Chondrocyte (in vitro differentiated cells): ENCODE measurements around the gene AREL1. TPM values are rescaled to one million over a fixed set of nuclear protein-coding genes. Genes with fewer than 3 reads are reported as not detected.

ENCODE experiments used
- DNase-seq: peaks from one replicate; pipeline ENCODE4 v3.0.0; 2021; ENCODE audit warnings: mixed read lengths, low spot score
- H3K27ac Mint-ChIP-seq: one replicate; pipeline ENCODE4 v1.8.0; 2021; ENCODE audit warnings: mild to moderate bottlenecking, moderate library complexity, mixed read lengths; ENCODE audit not compliant: unreplicated experiment
- H3K27me3 Mint-ChIP-seq: 2 replicates; pipeline ENCODE4 v1.8.0; 2021; ENCODE audit warnings: low read depth, mixed read lengths
- H3K36me3 Mint-ChIP-seq: 2 replicates; pipeline ENCODE4 v1.8.0; 2021; ENCODE audit warnings: low read depth, mixed read lengths
- H3K4me1 Mint-ChIP-seq: 2 replicates; pipeline ENCODE4 v1.8.0; 2021; ENCODE audit warnings: low read depth, mild to moderate bottlenecking, mixed read lengths
- H3K4me3 Mint-ChIP-seq: one replicate; pipeline ENCODE4 v1.8.0; 2021; ENCODE audit warnings: mild to moderate bottlenecking, moderate library complexity, mixed read lengths; ENCODE audit not compliant: unreplicated experiment
- H3K9me3 Mint-ChIP-seq: 2 replicates; pipeline ENCODE4 v1.8.0; 2021; ENCODE audit warnings: low read depth, mixed read lengths
- CTCF ChIP-seq: fragments of 200-600 bp; sonication (generic); IDR thresholded peaks from 2 replicates; pipeline ENCODE4 v1.5.0; 2021; ENCODE audit warnings: antibody characterized with exemption, mild to moderate bottlenecking, moderate library complexity
- total RNA-seq: library from RNA; stranded (reverse); gene quantifications from 3 replicates; pipeline ENCODE4 v1.2.1, GENCODE V29; 2021

The AREL1 gene
- total RNA-seq, 1 donor from 2014 or later: 34.7 TPM

GRCh38 chr14:74650927-74651686 lies 61.8 kb downstream of the AREL1 start:
- Mint-ChIP-seq H3K9me3 (no peaks in the 10 kb centered on the region), H3K27me3 (no peaks in the 10 kb centered on the region), H3K4me3 (no peak overlapping the region), H3K36me3 (peaks cover 2% of the 10 kb centered on the region), H3K27ac (no peak overlapping the region), H3K4me1 (peaks cover 68% of the 10 kb centered on the region)
- DNase-seq: no peak
- TF ChIP-seq CTCF: no peak

DNA sequence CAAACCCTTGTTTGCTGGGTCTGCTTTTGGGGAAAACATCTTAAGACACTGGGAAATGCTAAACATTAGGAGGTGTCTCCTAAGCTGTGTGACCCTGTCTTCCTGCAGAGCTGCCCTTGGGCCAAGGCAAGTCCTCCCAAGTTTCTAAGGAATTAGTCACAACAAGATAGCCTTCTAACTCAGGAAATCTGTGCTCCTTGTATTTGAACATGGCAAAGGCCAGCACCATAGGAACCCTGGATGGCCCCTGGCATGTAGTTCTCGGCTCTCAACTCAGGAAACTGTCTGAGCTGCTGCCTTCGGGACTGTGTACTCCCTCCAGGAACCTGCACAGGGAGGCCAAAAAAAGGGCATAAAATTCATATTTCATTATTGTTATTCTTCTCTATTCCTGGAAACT lies 63.2 kb downstream of the AREL1 start:
- H3K4me1 Mint-ChIP-seq: peaks cover 62% of the 10 kb centered on the region
- no peak for TF ChIP-seq CTCF
- DNase-seq: no peak
- H3K4me3 Mint-ChIP-seq: no peak overlapping the region
- H3K27ac Mint-ChIP-seq: peak overlapping the region; percentile 27
- no peaks in the 10 kb centered on the region for H3K36me3 Mint-ChIP-seq
- H3K27me3 Mint-ChIP-seq: no peaks in the 10 kb centered on the region
- H3K9me3 Mint-ChIP-seq: no peaks in the 10 kb centered on the region

- TF ChIP-seq CTCF: no peak
- no peak for DNase-seq
- H3K4me1 Mint-ChIP-seq: peaks cover 62% of the 10 kb centered on the region
- H3K27me3 Mint-ChIP-seq: no peaks in the 10 kb centered on the region
- H3K4me3 Mint-ChIP-seq: no peak overlapping the region
- no peaks in the 10 kb centered on the region for H3K36me3 Mint-ChIP-seq
- H3K27ac Mint-ChIP-seq: peak overlapping the region; percentile 27
- no peaks in the 10 kb centered on the region for H3K9me3 Mint-ChIP-seq
These were observed 63.7 kb downstream of the AREL1 start for GRCh38 chr14:74649167-74649566.

DNA sequence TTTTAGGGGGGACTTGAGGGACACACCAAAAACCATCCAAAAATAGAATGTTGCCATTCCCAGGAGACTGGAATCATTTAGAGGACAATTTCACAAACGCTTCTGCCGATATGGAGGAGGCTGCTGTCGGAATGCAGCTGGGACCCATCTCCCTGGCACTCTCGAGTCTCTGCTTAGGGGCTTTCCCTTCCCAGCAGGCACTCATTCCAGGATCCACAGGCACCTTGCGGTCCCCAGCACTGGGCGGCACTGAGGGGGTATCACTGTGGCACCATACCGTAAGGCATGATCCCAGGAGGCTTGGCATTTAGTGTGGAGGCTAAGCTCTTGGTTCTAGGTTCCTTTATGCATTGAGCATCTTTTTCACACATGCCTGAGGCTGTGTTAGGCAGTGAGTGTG lies 64.3 kb downstream of the AREL1 start:
- H3K4me3 Mint-ChIP-seq: no peak overlapping the region
- no peak for TF ChIP-seq CTCF
- DNase-seq: no peak
- peak overlapping the region; percentile 45 for H3K27ac Mint-ChIP-seq
- H3K27me3 Mint-ChIP-seq: no peaks in the 10 kb centered on the region
- H3K9me3 Mint-ChIP-seq: no peaks in the 10 kb centered on the region
- no peaks in the 10 kb centered on the region for H3K36me3 Mint-ChIP-seq
- H3K4me1 Mint-ChIP-seq: peaks cover 60% of the 10 kb centered on the region

- H3K4me3 Mint-ChIP-seq: no peak overlapping the region
- H3K27ac Mint-ChIP-seq: peak overlapping the region; percentile 45
- DNase-seq: no peak
- H3K4me1 Mint-ChIP-seq: peaks cover 59% of the 10 kb centered on the region
- no peaks in the 10 kb centered on the region for H3K9me3 Mint-ChIP-seq
- no peaks in the 10 kb centered on the region for H3K27me3 Mint-ChIP-seq
- H3K36me3 Mint-ChIP-seq: no peaks in the 10 kb centered on the region
- TF ChIP-seq CTCF: no peak
These were observed 65.0 kb downstream of the AREL1 start for GRCh38 chr14:74647678-74648461.
